GM12878 (cell line): ENCODE data around the gene ADAM15. TPM values are rescaled to one million over a fixed set of nuclear protein-coding genes. Genes with fewer than 3 reads are reported as not detected.

Experiments used
- ATAC-seq: fragments of 200-7000 bp; cut with Tn5 transposase; 3 replicates; pipeline ENCODE4 v1.9.1; 2020; ENCODE audit warnings: mild to moderate bottlenecking, moderate library complexity
- BruUV-seq: library from RNA; stranded (reverse); fragments of 400-500 nt; replicated peaks from 2 replicates; lab custom pipeline; 2021; lab: Mats Ljungman, UMichigan
- CTCF ChIA-PET: fragments of 300-600 bp; sonication (Branson Sonifier 250); formaldehyde crosslinking; extraction: SDS; loops from one replicate; lab custom pipeline; 2021; ENCODE audit warnings: inconsistent platforms; lab: Yijun Ruan, JAX
- POLR2A ChIA-PET: fragments of 350-600 bp; formaldehyde crosslinking; extraction: SDS; loops from one replicate; lab custom pipeline; 2021; ENCODE audit warnings: inconsistent platforms; lab: Charles Lee
- RAD21 ChIA-PET: fragments of 300-600 bp; sonication (Branson Sonifier 250); formaldehyde crosslinking; loops from one replicate; lab custom pipeline; 2023; ENCODE audit warnings: antibody characterized with exemption; ENCODE audit not compliant: unreplicated experiment; lab: Charles Lee
- SMC1A ChIA-PET: fragments of 300-600 bp; sonication (Branson Sonifier 250); formaldehyde crosslinking; loops from one replicate; lab custom pipeline; 2023; ENCODE audit not compliant: unreplicated experiment, uncharacterized antibody; lab: Charles Lee
- DNase-seq: peaks from one replicate; pipeline ENCODE4 v3.0.0-alpha.2; 2011; ENCODE audit warnings: low read depth, low spot score
- FAIRE-seq: peaks from 3 replicates; lab custom pipeline; 2011; peaks lifted over from hg19 to GRCh38; lab: Jason Lieb, UNC
- H2AFZ ChIP-seq: 2 replicates; pipeline ENCODE4 v1.6.0; 2011; ENCODE audit warnings: low read depth, low read length, control low read depth; ENCODE audit not compliant: control insufficient read depth
- H3K27ac ChIP-seq: 2 replicates; pipeline ENCODE4 v1.5.1; 2011; ENCODE audit warnings: control low read depth; ENCODE audit not compliant: control insufficient read depth, insufficient read depth
- H3K27me3 ChIP-seq, 2 experiments: replicated peaks in 1 of 2; 2 replicates each; pipeline versions ENCODE4 v1.6.0 to v1.6.1; 2011; ENCODE audit warnings: low read length in 1 of 2; ENCODE audit not compliant: control insufficient read depth in 2 of 2, insufficient read depth in 2 of 2
- H3K36me3 ChIP-seq, 2 experiments: 2 replicates each; pipeline ENCODE4 v1.5.1; 2011; ENCODE audit warnings: low read length in 1 of 2; ENCODE audit not compliant: control insufficient read depth in 2 of 2, insufficient read depth in 2 of 2
- H3K4me1 ChIP-seq: 2 replicates; pipeline ENCODE4 v1.6.1; 2011; ENCODE audit warnings: mild to moderate bottlenecking, low read length, moderate library complexity, mixed read lengths; ENCODE audit not compliant: control insufficient read depth, insufficient read depth
- H3K4me2 ChIP-seq: 2 replicates; pipeline ENCODE4 v1.6.0; 2011; ENCODE audit warnings: control low read depth; ENCODE audit not compliant: control insufficient read depth, insufficient read depth
- H3K4me3 ChIP-seq: fragments of 200-600 bp; sonication (generic); 2 replicates; pipeline ENCODE4 v1.5.1; 2016
- H3K79me2 ChIP-seq: 2 replicates; pipeline ENCODE4 v1.6.0; 2011; ENCODE audit warnings: low read length; ENCODE audit not compliant: control insufficient read depth, insufficient read depth
- H3K9ac ChIP-seq: 2 replicates; pipeline ENCODE4 v1.8.0; 2011; ENCODE audit warnings: low read length, control low read depth, mixed read lengths; ENCODE audit not compliant: control insufficient read depth, insufficient read depth
- H3K9me3 ChIP-seq: replicated peaks from 3 replicates; pipeline ENCODE4 v1.5.1; 2011; ENCODE audit warnings: mild to moderate bottlenecking, low read length; ENCODE audit not compliant: control insufficient read depth, insufficient read depth
- H4K20me1 ChIP-seq: 2 replicates; pipeline ENCODE4 v1.6.0; 2011; ENCODE audit not compliant: control insufficient read depth, insufficient read depth
- BCL11A ChIP-seq: IDR thresholded peaks from 2 replicates; pipeline ENCODE4 v1.6.1; 2011; ENCODE audit warnings: low read depth, low read length
- BRCA1 ChIP-seq: IDR thresholded peaks from 2 replicates; pipeline ENCODE4 v1.6.1; 2011; ENCODE audit warnings: low read depth, low read length, improper control_type of control experiment
- CEBPB ChIP-seq, 2 experiments: fragments of 150-350 bp in 1 of 2; IDR thresholded peaks; 2 replicates each; pipeline ENCODE4 v1.6.1; 2012 to 2014; ENCODE audit warnings: low read depth in 2 of 2, low read length in 2 of 2, borderline replicate concordance in 1 of 2, inconsistent platforms in 1 of 2
- NR2F1 ChIP-seq: fragments of 450-650 bp; conservative IDR thresholded peaks from 2 replicates; pipeline ENCODE4 v1.6.1; 2017; ENCODE audit warnings: mild to moderate bottlenecking
- SPI1 ChIP-seq: IDR thresholded peaks from 2 replicates; pipeline ENCODE4 v1.6.1; 2011; ENCODE audit warnings: low read depth, mild to moderate bottlenecking, low read length, moderate library complexity, borderline replicate concordance; ENCODE audit not compliant: insufficient read depth
- SREBF1 ChIP-seq: IDR thresholded peaks from 2 replicates; pipeline ENCODE4 v1.6.1; 2012; ENCODE audit warnings: mild to moderate bottlenecking, low read length
- SREBF2 ChIP-seq: IDR thresholded peaks from 2 replicates; pipeline ENCODE4 v1.6.1; 2012; ENCODE audit warnings: mild to moderate bottlenecking, low read length
- WRNIP1 ChIP-seq: IDR thresholded peaks from 2 replicates; pipeline ENCODE4 v1.6.1; 2011; ENCODE audit warnings: low read depth, low read length, improper control_type of control experiment, borderline replicate concordance
- YY1 ChIP-seq: IDR thresholded peaks from 2 replicates; pipeline ENCODE4 v1.6.1; 2011; ENCODE audit warnings: low read depth, mild to moderate bottlenecking, low read length
- WGBS: methylation state at CpG from one replicate; pipeline ENCODE4 v1.1.6; 2016; ENCODE audit warnings: low lambda C conversion rate; ENCODE audit not compliant: insufficient replicate concordance, insufficient coverage; ENCODE audit errors: missing lambda C conversion rate; 5-methylcytosine and 5-hydroxymethylcytosine counted together
- in situ Hi-C: fragments of 300-500 bp; cut with MboI; formaldehyde crosslinking; loops from 9 replicates; pipeline ENCODE4 v1.14.3; 2018; ENCODE audit warnings: mixed read lengths
- intact Hi-C: fragments of 100-400 bp; cut with micrococcal nuclease; formaldehyde crosslinking; loops from one replicate; pipeline ENCODE4 v1.14.2; 2022; ENCODE audit not compliant: unreplicated experiment
- polyA plus RNA-seq, 11 experiments: library from polyadenylated mRNA; depleted of rRNA in 4 of 11; unstranded in 6 of 11; stranded (reverse) in 5 of 11; fragments of >200 nt; fragmentation: Nextera tagmentation in 4 of 11; fragmentation: Illumina TruSeq in 1 of 11; extraction: Ambion mirVana in 4 of 11; extraction: Trizol in 1 of 11; gene quantifications; 1 replicate in 1 of 11; 2 replicates in 10 of 11; pipeline versions ENCODE4 v1.2.1 to v1.2.3, GENCODE V29; 2011 to 2016; ENCODE audit warnings: inconsistent platforms in 2 of 11, missing spikeins in 2 of 11, low read depth in 1 of 11
- total RNA-seq, 4 experiments: library from RNA; depleted of rRNA in 3 of 4; stranded (reverse); fragments of >200 nt in 3 of 4; fragmentation: Illumina TruSeq in 1 of 4; extraction: Trizol in 1 of 4; gene quantifications; 2 replicates each; pipeline versions ENCODE4 v1.2.1 to v1.2.3, GENCODE V29; 2013 to 2021
- TF ChIP-seq, protein P1 (sequence below): fragments of 450-650 bp; IDR thresholded peaks from 2 replicates; pipeline ENCODE4 v1.6.1; 2017; ENCODE audit warnings: antibody characterized with exemption, mild to moderate bottlenecking, moderate library complexity
- TF ChIP-seq, protein P2 (sequence below): fragments of 450-650 bp; IDR thresholded peaks from 2 replicates; pipeline ENCODE4 v1.6.1; 2017; ENCODE audit warnings: low read depth, mild to moderate bottlenecking, moderate library complexity

The ADAM15 gene
- total and polyA plus RNA-seq, 10 of the 15 experiments (the other 5 are each of a cell fraction or from before 2014, with no cell fraction given) = 0.29 to 38.8 (median 14.7) TPM

DNA sequence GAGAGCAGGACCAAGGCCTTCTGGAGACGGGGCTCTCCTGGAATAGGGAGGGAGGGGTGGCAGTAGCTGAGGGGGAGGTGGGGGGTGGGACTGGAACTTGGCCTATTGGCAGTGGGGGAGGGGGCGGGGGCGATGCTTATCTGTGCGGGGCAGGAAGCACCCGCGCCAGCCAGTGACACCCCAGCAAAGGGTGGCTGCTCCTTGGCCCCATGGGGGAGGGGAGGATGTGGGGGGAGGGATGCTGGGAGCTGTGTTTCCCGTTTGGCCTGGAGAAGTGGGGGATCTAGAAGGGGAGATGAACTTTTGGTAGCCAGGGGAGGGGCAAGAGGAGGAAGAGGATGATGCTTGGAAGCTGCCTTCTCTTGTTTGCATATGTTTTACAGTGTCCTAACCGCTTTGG lies 37.5 kb upstream of the ADAM15 start:
- no peak overlapping the region for H3K9ac ChIP-seq
- H3K27me3 ChIP-seq = no peaks in the 10 kb centered on the region
- no peak overlapping the region for H3K27ac ChIP-seq
- POLR2A ChIA-PET = no interaction called here
- WGBS = 96% methylated on average over 3 of the region's 8 CpGs
- peaks cover 4% of the 10 kb centered on the region for H3K79me2 ChIP-seq
- H2AFZ ChIP-seq = no peak overlapping the region
- FAIRE-seq = no peak
- in situ Hi-C loops = no loop called here
- H3K4me3 ChIP-seq = no peak overlapping the region
- H3K4me2 ChIP-seq = no peak overlapping the region
- SMC1A ChIA-PET = no interaction called here
- no peaks in the 10 kb centered on the region for H4K20me1 ChIP-seq
- RAD21 ChIA-PET = no interaction called here
- H3K9me3 ChIP-seq = no peaks in the 10 kb centered on the region
- intact Hi-C loops = no loop called here
- H3K36me3 ChIP-seq = peaks cover 0 to 22% of the 10 kb centered on the region in 2 experiments; a peak in 3 of 4 replicates
- ATAC-seq = no peak
- H3K4me1 ChIP-seq = peaks cover 38% of the 10 kb centered on the region
- CTCF ChIA-PET = interaction anchor here (1.2 to 1.4 kb wide), 2 partner anchors 16 to 49 kb away, joined by 3 to 4 read pairs; no protein-coding TSS in a partner anchor
- no peak for TF ChIP-seq NR2F1
- no peak for TF ChIP-seq CEBPB (IDR thresholded peaks at IDR 0.05; ENCODE audit: borderline replicate concordance in 1 of 2, low read depth in 2 of 2, low read length in 2 of 2)
- TF ChIP-seq, protein P1, sequence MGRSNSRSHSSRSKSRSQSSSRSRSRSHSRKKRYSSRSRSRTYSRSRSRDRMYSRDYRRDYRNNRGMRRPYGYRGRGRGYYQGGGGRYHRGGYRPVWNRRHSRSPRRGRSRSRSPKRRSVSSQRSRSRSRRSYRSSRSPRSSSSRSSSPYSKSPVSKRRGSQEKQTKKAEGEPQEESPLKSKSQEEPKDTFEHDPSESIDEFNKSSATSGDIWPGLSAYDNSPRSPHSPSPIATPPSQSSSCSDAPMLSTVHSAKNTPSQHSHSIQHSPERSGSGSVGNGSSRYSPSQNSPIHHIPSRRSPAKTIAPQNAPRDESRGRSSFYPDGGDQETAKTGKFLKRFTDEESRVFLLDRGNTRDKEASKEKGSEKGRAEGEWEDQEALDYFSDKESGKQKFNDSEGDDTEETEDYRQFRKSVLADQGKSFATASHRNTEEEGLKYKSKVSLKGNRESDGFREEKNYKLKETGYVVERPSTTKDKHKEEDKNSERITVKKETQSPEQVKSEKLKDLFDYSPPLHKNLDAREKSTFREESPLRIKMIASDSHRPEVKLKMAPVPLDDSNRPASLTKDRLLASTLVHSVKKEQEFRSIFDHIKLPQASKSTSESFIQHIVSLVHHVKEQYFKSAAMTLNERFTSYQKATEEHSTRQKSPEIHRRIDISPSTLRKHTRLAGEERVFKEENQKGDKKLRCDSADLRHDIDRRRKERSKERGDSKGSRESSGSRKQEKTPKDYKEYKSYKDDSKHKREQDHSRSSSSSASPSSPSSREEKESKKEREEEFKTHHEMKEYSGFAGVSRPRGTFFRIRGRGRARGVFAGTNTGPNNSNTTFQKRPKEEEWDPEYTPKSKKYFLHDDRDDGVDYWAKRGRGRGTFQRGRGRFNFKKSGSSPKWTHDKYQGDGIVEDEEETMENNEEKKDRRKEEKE = no peak
- no peak for TF ChIP-seq SREBF1
- TF ChIP-seq SREBF2 = no peak
- TF ChIP-seq YY1 = no peak
- TF ChIP-seq SPI1 = no peak
- TF ChIP-seq BCL11A = no peak
- no peak for TF ChIP-seq BRCA1
- no peak for TF ChIP-seq WRNIP1
- TF ChIP-seq, protein P2, sequence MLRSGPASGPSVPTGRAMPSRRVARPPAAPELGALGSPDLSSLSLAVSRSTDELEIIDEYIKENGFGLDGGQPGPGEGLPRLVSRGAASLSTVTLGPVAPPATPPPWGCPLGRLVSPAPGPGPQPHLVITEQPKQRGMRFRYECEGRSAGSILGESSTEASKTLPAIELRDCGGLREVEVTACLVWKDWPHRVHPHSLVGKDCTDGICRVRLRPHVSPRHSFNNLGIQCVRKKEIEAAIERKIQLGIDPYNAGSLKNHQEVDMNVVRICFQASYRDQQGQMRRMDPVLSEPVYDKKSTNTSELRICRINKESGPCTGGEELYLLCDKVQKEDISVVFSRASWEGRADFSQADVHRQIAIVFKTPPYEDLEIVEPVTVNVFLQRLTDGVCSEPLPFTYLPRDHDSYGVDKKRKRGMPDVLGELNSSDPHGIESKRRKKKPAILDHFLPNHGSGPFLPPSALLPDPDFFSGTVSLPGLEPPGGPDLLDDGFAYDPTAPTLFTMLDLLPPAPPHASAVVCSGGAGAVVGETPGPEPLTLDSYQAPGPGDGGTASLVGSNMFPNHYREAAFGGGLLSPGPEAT = no peak
- no peak for DNase-seq
- no TSS peak for BruUV-seq
